AG09309 (cell line): ENCODE data around the gene HMX1.

Experiments used
- DNase-seq: peaks from one replicate; pipeline ENCODE4 v3.0.0-alpha.2; 2010; ENCODE audit warnings: low read depth
- H3K4me3 ChIP-seq: 2 replicates; pipeline ENCODE4 v1.5.1; 2011; ENCODE audit warnings: mild to moderate bottlenecking, low read depth, low read length, moderate library complexity; ENCODE audit not compliant: control insufficient read depth
- CTCF ChIP-seq: IDR thresholded peaks from 2 replicates; pipeline ENCODE4 v1.5.1; 2011; ENCODE audit warnings: mild to moderate bottlenecking, low read depth, low read length, inconsistent platforms; ENCODE audit not compliant: insufficient read depth, control insufficient read depth; ENCODE audit errors: missing control alignments

HMX1 gene

DNA sequence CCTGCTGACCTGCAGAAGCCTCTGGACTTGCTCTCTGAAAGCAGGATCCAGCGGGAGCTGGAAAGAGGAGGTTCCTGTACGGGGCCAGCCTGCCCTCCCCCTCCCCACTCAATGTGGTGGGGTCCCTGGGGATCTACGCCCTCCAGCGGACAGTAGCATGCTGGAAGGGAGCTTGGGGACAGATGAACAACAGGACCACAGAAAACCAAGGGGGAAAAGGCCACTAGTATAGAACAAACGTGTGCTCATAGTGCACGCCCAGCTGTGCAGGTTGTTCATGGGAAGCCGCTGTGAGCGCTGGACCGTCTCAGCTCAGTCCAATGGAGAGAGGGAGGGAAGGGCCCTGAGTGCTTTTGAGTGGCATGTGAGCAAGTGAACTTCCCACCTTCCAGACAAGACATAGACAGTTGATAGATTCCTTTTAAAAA is 15.8 kb downstream of the HMX1 start:
- no peak overlapping the region for H3K4me3 ChIP-seq
- no peak for TF ChIP-seq CTCF
- DNase-seq = no peak

DNA sequence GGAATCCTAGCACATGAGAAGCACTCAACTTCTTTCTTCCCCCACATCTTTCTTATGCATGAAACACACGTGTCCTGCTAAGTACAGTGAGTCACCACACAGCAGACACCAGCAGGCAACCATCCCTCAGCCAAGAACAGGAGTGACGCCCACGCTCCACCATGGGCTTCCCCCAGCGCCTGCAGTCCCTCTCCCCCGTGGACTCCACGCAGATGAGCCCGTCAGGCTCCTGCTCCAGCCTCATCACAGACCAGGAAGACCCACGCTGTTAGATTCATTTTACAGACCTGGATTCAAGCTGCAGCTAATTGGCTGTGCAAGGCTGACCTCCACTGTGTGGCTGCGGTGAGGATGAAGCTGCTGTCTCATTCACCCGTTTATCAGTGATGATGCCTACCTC is 16.7 kb downstream of the HMX1 start:
- peak; percentile 1 for DNase-seq
- TF ChIP-seq CTCF = no peak
- H3K4me3 ChIP-seq = no peak overlapping the region

DNA sequence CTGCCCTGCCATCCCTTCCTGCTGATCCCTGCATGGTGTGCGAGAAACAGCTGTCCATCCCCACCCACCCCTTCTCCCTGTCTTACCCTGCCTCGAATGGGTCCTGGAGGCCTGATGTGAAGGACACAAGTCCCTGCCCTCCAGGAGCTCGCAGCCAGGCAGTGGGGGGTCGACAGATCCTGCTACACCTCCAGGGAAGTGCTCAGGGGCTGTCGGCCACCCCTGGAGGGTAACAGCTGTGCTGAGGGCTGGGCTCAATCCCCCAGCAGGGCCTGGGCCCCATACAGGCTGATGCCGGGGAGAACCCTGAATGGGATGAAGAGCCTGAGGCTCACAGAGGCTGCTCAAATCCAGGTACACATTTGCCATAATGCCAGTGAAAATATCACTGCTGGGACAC is 17.6 kb downstream of the HMX1 start:
- TF ChIP-seq CTCF = no peak
- H3K4me3 ChIP-seq = no peak overlapping the region
- DNase-seq = no peak

- H3K4me3 ChIP-seq = no peak overlapping the region
- no peak for DNase-seq
- TF ChIP-seq CTCF = no peak
These were observed 18.4 kb downstream of the HMX1 start for GRCh38 chr4:8853249-8853648.

- no peak for TF ChIP-seq CTCF
- no peak overlapping the region for H3K4me3 ChIP-seq
- no peak for DNase-seq
These were observed 19.4 kb downstream of the HMX1 start for GRCh38 chr4:8852118-8852704.

DNA sequence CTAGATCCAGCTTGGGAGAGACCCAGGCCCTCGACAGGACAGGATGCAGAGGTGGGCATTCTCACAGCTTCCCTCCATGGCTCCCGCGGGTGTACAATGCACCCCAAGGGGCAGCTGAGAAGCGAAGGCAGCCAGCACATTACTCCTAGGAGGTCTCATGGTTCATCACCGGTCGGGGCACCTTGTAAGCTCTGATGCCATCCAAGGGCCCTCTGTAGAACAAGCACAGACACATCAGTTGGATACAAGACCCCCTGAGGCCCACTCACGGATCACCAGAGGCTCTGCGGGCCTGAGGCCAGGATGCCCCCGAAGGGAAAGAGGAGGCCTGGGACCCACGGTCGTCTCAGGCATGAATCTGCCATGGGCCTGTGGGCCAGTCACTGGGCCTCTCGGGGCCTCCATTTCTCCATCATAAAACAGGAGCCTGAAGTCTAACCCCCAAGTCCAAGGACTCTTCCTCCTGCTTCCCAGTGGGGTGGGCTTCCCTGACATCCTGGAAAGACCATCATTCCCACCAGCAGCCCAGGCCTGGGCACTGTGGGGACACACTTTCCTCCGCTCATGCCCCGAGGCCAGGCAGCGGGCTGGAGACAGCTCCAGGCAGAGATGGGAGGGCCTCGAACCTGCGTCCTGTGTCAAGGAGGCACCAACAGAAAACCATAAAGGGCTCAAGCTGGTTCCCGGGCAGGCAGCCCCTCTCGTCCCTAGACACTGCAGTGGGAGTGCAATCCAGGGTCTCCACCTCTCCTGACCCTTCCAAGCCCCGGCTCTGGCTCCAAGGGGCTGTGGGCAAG is 20.1 kb downstream of the HMX1 start:
- no peak for TF ChIP-seq CTCF
- no peak for DNase-seq
- H3K4me3 ChIP-seq = no peak overlapping the region
